ENCODE measurements around the gene SPATA19. TPM values are rescaled to one million over a fixed set of nuclear protein-coding genes. Genes with fewer than 3 reads are reported as not detected.
"Not testable (repeated sequence)": the region's sequence is repeated elsewhere in the genome, so short reads cannot be mapped to it uniquely, and the experiment has no call there.

SPATA19 gene
- not detected for polyA plus RNA-seq (ENCODE audit: insufficient read length)
- long read RNA-seq, donor 1: 0 reads
- long read RNA-seq, donor 2: 0 reads
- long read RNA-seq, donor 3: 0 reads
- long read RNA-seq, donor 4: 0 reads
- long read RNA-seq, donor 5: 0 reads
- long read RNA-seq, donor 6: 0 reads
- long read RNA-seq, donor 7: 0 reads
- long read RNA-seq, donor 8: 0 reads

DNA sequence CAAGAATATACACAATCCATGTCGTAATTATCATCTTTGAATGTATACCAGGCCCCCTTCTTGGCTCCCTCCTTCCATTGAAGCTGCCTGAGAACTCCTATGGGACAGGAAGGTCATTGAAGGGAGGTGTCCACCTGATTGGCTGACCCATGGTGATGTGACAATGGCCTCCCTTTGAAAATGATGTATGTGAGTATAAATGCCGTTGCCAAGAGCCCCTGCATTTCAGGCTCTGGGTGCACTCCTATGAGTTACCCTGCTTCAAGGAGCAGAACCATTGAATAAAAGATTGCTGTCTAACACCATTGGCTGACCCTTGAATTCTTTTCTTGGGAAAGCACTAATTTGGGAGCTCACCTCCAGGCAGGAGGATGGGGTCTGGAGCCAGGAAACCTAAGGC lies at the start of gene SPATA19:
SPATA19 (minus strand) TSS at position 101 of the 400 bp plus-strand sequence; CDS start at position 34, 67 bp downstream.
- no peak for DNase-seq

GRCh38 chr11:133895061-133895479 lies 49.8 kb upstream of the SPATA19 start:
- peak; percentile 34 for DNase-seq

- DNase-seq: no peak
Measured at GRCh38 chr11:133893381-133893780, 48.1 kb upstream of the SPATA19 start.

DNA sequence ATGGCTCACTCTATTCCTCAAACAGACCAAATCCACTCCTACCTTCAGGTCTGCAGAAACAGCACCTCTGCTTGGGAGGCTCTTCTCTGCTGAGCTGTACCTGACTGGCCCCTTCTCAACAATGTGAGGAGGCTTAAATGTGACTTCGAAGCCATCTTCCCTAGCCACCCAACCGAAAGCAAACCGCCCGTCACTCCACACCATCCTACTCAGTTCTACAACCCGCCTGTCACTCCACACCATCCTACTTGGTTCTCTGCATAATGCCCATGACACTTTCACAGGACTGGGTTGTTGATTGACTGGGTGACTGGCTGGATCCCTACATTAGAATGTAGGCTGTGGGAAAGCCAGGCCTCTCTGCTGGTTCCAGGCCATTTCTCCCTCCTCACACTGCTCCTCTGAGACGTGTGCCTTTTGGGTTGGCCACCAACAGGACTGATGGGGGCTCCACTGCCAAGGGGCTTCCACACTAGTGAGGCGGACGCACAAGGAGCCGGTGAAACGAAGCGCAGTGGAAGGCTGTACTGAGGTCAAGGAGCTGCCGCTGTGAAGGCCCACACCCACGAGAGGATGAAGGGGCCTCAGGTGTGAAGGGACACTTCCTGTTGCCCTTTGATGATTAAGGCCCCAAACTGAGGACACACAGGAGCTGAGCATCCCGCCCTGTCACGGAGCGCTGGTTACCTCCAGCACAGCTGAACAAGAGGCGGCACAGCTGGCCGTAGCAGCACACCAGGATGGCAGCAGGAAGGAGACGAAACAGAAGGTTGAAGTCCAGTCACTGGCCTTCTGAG lies 47.5 kb upstream of the SPATA19 start:
- no peak for DNase-seq

GRCh38 chr11:133892126-133892525 lies 46.8 kb upstream of the SPATA19 start:
- DNase-seq: no peak

- DNase-seq: no peak
Measured at GRCh38 chr11:133889893-133890292, 44.6 kb upstream of the SPATA19 start.

DNA sequence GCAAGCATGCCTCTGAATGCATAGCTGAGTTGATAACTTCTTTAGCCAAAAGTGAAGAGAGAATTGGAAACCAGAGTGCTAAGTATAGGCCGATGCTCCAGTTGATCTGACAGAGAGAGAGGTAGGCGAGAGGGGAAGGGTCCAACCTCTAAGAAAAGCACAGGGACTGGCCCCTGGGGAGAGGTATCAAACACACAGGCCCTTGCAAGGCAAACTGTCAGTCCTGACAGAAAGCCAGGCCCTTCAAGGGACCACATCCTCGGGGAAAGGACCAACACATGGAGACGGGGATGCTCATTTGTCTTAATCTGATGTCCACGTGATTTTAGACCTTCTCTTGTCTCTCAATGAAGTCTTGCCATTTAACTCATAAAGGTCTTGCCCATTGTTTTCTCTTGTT lies 43.9 kb upstream of the SPATA19 start:
- DNase-seq: no peak

DNA sequence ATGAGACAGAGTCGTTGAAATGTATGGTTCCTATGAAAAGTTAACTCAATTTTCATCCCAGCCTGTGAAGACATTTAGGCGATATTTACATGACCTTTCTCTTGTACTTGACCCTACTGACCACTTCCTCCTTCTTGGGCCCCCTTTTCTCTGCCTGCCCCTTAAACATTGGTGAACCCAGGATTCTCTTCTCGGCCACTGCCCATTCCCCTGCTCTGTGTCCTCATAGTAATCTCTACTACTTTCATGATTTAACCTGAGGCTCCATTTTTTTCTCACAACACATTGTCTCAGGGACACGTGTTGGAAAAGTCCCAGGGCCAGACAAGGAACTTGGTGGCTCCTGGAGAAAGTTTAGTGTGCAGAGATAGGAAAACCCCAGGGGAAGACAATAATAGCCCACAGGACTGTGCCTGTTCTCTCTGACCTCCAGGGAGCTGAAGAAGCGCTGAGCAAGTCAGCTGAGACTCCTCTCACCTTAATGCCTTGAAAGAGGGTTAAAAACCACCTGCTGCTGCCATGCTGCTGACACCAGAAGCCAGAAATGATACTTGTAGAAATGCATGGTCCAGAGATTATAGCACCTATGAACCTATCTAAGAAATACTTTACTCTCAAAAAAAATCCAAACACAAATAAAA lies 42.5 kb upstream of the SPATA19 start:
- DNase-seq: no peak

- DNase-seq: no peak
Measured at GRCh38 chr11:133886029-133886428, 40.7 kb upstream of the SPATA19 start.

GRCh38 chr11:133872160-133872559 lies 26.8 kb upstream of the SPATA19 start:
- DNase-seq: no peak

DNA sequence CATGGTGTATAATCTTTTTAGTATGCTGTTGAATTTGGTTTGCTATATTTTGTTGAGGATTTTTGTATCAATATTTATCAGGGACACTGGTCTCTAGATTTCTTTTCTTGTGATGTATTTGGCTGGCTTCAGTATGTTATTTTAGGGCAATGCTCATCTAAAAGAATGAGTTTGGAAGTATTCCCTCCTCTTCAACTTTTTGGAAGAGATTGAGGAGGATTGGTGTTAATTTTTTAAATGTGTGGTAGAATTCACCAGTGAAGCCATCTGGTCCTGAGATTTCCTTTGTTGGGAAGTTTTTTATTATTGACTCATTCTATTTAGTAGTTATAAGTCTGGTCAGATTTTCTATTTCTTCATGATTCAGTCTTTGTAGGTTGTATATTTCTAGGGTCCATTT lies 22.1 kb upstream of the SPATA19 start:
- no peak for DNase-seq

DNA sequence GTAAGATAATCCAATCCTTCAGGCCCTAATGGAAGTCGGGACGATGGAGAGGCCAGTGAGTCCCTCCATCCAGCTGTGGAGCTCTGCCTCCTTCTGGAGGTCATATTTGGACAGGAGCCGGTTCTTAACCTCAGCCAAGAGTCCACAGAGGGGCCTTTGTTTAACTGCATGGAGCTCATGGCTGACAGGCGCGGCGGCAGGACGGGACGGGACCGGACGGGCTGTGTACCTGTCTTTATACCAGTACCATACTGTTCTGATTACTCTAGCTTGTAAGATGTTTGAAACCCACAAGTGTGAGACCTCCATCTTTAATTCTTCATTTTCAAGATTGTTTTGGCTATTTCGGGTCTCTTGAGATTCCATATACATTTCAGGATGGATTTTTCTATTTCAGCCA lies 20.2 kb upstream of the SPATA19 start:
- no peak for DNase-seq

DNA sequence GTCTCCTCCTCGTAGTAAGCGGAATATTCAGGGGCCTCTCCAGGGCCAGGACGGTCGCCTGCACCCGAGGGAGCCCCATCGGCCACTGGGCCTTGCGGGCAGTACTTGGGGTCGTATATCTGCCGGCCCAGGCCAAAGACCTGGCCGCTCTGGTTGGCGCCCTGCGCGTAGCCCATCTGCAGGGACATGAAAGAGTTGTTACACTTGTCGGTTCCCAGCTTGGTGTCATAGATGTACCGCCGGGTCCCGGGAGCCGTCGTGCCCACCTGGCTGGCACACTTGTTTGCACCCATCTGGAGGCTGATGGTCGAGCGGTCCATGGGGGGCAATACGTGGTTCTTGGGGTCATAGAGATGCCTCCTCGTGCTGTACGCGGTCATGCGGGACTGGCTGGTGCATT lies 19.4 kb upstream of the SPATA19 start:
- DNase-seq: no peak

DNA sequence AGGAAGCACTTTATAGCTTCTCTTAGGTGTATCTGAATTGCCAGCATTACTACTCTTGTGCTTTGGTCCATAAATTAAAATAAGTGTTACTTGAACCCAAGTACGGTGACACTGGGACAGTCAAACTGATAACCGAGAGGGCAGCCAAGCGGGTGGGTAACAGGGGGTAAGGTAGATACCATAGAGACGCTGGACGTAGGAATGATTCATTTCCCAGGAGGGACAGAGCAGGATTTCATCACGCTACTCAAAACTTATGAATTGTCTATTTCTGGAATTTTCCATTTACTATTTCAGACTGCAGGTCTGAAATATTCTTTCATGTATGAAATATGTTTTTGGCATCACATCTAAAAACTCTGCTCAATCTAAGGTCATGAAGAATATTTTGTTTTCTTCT lies 14.8 kb upstream of the SPATA19 start:
- no peak for DNase-seq

- not testable (repeated sequence) for DNase-seq
Measured at GRCh38 chr11:133854330-133854960, 9.1 kb upstream of the SPATA19 start.

GRCh38 chr11:133844217-133844616 lies 1.1 kb downstream of the SPATA19 start:
- DNase-seq: no peak

DNA sequence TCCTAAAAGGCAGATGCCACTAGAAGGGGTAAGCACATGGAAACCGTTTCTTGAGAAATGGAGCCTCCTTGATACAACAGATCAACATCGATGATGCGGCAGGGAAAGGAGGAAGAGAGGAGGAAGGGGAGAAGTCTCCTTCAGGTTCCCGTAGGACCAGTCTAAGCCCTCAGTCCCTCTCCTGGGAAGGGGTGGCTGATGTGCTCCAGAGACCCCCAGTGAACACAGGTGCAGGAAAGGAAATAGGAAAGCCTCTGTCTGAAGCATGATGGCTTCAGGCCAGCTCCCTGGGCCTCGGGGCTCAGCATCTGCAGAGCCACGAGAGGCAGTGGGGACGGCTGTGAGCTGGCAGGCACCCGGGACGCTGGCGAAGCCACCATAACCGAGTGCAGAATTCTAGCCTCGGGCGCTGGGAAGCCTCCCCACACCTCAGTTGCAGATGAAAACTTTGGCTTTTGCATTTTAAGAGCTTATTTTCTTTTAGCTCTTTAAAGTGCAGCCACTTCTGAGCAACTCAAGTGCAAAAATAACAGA lies 1.8 kb downstream of the SPATA19 start:
- no peak for DNase-seq

GRCh38 chr11:133842730-133843129 lies 2.6 kb downstream of the SPATA19 start:
- no peak for DNase-seq

DNA sequence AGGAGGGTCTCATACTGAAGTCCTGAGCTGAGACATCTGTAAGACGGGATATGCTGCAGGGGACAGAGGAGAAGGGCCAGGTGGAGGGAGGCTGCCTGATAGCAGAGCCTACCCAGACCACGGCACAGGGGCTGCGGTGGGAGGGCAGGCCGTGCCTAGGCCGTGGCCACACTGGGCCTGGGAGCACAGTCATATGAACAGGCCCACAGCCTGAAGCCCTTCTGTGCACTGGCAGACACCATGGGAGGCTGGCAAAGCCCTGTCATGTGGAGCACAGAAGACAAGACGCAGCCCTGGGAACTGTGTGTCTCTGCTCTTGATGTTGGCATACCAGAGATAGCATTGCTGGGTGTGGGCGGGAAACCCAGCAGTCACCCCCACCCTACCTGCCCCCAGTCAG lies 3.3 kb downstream of the SPATA19 start:
- no peak for DNase-seq

DNA sequence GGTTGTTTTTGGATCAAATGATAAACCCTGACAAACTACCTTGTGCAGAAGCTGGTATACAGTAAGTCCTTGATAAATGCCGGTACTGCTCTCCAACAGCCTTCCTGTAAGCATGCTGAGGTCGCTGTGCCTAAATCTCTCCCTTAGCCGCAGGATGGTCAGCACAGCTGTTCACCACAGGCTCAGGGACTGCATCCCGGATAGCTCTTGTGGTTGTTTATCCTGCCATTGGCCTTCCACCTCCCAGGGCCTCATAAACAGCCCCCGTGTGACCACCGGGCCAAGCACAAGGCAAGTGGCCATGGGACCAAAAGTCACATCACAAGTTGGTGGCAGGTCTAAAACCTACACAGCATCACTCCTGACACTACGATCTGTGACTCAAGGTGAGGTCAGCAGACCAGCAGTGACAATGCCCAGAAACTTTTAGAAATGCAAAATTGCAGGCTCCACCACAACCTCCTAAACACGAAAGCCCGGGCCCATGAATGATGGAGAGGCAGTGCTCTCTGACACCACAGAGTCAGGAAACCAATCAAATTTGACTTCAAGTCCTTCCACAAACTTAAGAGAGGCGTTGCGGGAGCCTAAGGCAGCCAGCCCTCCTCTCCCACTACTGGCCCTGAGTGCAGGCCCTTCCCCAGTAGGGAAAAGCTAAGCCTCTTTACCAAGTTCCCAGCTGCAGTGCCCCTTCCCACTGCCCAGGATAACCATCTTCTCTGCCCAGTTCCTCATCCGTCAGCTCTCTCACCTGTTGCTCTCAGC lies 3.9 kb downstream of the SPATA19 start:
- no peak for DNase-seq

DNA sequence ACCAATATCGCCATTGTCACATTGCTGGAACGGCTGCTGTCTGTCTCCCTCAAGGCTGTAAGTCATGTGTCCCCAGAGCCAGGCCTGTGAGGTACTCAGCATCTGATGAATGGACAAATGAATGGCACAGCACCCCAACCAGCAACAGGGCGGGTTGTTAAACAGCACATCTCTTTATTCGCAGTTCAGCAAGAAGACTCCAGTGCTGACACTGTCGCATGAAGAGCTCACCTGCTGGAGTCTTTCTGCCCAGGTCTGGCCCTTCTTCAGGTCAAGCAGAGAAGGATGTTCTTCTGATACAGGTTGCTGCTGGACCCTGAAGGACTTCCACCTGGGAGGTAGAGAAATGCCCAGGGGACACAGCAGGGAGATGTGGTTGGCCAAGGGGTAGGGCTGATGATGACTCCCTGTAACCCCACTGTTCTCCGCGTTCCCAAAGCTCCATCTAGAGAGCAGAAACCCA lies 4.8 kb downstream of the SPATA19 start:
- DNase-seq: no peak
